Neuron (in vitro differentiated cells): Measurements from ENCODE around the gene KHDC3L.

Experiments used
- H2AFZ ChIP-seq: one replicate; pipeline ENCODE4 v1.6.1; 2013; ENCODE audit warnings: low read depth, mild to moderate bottlenecking, inconsistent platforms, low read length, moderate library complexity
- H3K27me3 ChIP-seq: one replicate; pipeline ENCODE4 v1.6.1; 2013; ENCODE audit warnings: low read length; ENCODE audit not compliant: insufficient read depth
- H3K36me3 ChIP-seq: one replicate; pipeline ENCODE4 v1.6.1; 2013; ENCODE audit warnings: low read length; ENCODE audit not compliant: insufficient read depth
- H3K4me1 ChIP-seq: one replicate; pipeline ENCODE4 v1.6.1; 2013; ENCODE audit warnings: low read length; ENCODE audit not compliant: insufficient read depth
- H3K4me3 ChIP-seq: 2 replicates; pipeline ENCODE4 v1.5.1; 2013; ENCODE audit warnings: mild to moderate bottlenecking, low read length, moderate library complexity
- H3K9me3 ChIP-seq: one replicate; pipeline ENCODE4 v1.6.1; 2013; ENCODE audit warnings: low read length

Gene KHDC3L

DNA sequence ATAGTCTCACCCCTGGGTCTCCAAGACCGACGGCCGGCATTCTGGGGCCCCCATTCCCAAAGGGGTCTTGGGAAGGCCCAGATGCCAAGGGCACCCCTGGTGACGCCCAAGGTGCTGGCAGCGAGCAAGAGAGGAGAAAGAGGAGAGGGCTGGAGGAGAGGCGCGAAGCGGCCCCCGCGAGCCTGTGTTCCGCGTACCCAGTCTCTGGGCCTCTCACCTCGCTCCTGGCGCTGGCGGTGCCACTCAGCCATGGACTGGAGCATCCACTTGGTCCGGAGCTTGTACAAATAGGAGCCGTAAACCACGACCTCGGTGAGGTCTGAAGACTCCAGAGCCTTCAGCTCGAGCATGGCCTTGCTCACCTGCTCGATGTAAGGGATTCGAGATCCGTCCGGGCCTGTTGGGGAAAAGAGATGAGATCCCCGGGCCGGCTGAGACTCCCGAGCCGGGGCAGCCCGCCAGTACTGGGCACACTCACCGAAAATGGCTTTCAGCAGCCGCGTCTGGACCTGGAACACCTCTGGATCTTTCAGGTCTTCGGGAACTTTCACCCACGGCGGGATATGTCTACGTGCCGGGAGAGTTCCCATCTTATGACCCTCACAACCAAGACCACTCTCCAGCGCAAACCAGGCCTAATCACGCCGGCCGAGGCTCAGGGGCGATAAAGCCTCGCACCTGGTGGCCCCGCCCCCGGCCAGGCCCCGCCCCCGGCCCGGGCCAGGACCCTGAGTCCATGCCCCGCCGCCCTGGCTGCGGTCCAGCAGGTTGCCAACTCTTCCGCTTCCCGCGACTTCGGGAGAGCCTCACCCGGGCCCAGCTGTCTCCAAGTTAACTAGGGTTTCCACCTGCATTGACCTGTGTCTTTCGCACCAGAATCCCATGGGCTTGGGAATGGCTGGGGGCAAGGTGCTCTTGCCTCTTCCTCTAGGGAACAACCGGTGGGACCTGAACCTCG lies 8.5 kb upstream of the KHDC3L start, which contains the start of gene DPPA5:
TSS of gene DPPA5 (minus strand) at position 641 of the 958 bp plus-strand sequence. CDS start at position 590, 51 bp downstream.
- Histone ChIP-seq H2AFZ (no peak within 1 kb of the TSS), H3K9me3 (peaks cover 2% of the 10 kb centered on the region), H3K4me1 (peaks cover 5% of the 10 kb centered on the region), H3K4me3 (no peak within 1 kb of the TSS), H3K27me3 (no peaks in the 10 kb centered on the region), H3K36me3 (no peaks in the 10 kb centered on the region)

DNA sequence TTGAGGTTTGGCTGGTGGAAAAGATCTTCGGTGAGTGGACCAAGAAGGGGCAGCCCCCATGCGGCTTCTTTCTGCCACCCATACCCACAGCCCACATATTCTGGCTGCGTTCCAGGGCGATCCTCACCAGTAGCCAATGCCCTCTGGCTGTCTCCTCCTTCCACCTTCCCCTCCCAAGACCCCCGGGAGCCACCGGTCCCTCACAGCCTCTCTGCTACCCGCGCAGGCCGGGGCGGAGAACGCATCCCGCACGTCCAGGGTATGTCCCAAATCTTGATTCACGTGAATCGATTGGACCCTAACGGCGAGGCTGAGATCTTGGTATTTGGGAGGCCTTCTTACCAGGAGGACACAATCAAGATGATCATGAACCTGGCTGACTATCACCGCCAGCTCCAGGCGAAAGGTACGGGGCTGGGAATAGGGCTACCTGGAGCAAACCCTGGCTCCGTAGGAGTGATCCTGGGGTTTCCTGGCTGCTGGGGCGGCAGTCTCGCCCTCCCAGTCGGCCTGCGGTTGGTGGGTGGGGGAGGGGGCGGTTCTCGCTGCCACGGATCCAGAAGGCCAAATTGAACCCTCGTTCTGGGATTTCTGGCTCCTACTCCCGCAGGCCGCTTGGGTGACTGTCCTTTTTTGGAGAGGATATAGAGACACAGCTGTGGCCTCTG lies 545 bp downstream of the KHDC3L start:
- Histone ChIP-seq H3K36me3 (no peaks in the 10 kb centered on the region), H3K27me3 (no peaks in the 10 kb centered on the region), H3K9me3 (no peaks in the 10 kb centered on the region), H3K4me1 (no peaks in the 10 kb centered on the region), H3K4me3 (no peak overlapping the region), H2AFZ (no peak overlapping the region)

DNA sequence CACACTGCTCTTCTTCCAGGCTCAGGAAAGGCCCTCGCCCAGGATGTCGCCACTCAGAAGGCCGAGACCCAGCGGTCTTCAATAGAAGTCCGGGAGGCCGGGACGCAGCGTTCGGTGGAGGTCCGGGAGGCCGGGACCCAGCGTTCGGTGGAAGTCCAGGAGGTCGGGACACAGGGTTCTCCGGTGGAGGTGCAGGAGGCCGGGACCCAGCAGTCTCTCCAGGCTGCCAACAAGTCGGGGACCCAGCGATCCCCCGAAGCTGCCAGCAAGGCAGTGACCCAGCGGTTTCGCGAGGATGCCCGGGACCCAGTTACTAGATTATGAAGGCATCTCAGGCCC lies 1.0 kb downstream of the KHDC3L start:
- H2AFZ ChIP-seq = no peak overlapping the region
- no peaks in the 10 kb centered on the region for H3K36me3 ChIP-seq
- no peaks in the 10 kb centered on the region for H3K27me3 ChIP-seq
- no peaks in the 10 kb centered on the region for H3K9me3 ChIP-seq
- H3K4me3 ChIP-seq = no peak overlapping the region
- no peaks in the 10 kb centered on the region for H3K4me1 ChIP-seq

DNA sequence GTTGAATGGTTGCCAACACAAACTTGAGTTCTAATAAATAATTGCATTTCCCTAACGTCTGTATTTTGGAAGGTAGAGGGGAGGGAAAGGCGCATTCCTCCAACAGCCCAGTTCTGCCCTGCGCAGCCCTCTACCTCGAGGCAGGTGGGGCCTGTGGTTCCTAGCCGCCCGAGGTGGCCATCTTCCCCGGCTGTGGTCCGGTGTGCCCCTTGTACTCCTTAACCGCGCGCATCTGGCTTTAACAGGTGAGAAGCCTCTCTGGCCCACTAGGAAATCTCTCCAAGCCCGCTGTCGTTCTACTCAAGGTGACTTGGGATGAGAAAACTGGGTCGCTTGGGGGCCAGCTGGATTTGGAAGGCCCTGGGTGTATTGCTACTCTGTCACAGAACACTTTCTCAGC lies 1.7 kb downstream of the KHDC3L start:
- no peak overlapping the region for H3K4me3 ChIP-seq
- no peaks in the 10 kb centered on the region for H3K27me3 ChIP-seq
- no peaks in the 10 kb centered on the region for H3K9me3 ChIP-seq
- no peaks in the 10 kb centered on the region for H3K4me1 ChIP-seq
- no peak overlapping the region for H2AFZ ChIP-seq
- H3K36me3 ChIP-seq = no peaks in the 10 kb centered on the region

DNA sequence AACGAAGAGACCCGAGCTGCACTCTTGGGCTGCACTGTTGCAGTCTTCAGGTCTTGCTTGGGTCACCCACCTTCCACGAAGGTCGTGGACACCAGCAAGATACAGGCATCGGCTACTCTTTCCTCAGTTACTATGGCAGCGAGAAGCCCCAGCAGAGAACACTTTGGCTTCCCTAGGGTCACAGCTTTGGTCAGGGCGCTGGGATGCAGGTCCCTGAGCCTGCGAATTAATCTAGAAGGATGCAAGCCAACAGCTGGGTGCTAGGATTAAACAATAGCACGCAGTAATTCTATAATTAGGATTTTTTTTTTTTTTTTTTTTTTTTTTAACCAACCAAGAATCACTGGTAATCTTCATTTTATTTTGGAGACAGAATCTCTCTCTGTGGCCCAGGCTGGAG lies 2.1 kb downstream of the KHDC3L start:
- H3K9me3 ChIP-seq = no peaks in the 10 kb centered on the region
- H2AFZ ChIP-seq = no peak overlapping the region
- no peaks in the 10 kb centered on the region for H3K4me1 ChIP-seq
- no peak overlapping the region for H3K4me3 ChIP-seq
- H3K27me3 ChIP-seq = no peaks in the 10 kb centered on the region
- no peaks in the 10 kb centered on the region for H3K36me3 ChIP-seq

DNA sequence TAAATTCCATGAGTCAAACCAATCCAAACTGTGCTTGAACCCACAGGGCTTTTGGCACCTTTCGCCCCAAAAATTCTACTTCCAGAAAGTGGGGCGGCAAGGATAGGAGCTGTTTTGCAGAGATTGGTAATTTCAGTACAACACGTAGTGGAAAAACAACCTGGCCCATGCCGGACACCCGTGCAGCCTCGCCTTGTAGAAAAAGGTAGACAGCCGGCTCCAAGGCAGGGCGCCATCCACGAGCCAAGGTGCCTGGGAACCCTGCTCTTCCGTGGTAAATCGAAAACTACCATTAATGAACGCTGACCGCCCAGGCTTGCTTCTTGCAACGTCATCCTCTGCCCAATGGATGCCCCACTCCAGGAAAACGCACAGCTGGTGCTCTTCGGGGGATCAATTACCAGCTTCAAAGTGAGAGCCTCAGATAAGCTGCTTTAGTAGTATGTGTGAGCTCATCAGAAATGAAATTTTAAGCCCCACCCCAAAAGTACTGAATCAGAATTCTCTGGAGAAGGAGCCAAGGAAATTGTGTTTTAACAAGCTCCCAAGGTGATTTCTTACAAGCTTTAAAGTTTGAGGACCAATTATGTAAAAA lies 5.4 kb downstream of the KHDC3L start:
- Histone ChIP-seq H3K27me3 (no peaks in the 10 kb centered on the region), H3K36me3 (no peaks in the 10 kb centered on the region), H3K4me1 (no peaks in the 10 kb centered on the region), H2AFZ (no peak overlapping the region), H3K9me3 (no peaks in the 10 kb centered on the region), H3K4me3 (no peak overlapping the region)

DNA sequence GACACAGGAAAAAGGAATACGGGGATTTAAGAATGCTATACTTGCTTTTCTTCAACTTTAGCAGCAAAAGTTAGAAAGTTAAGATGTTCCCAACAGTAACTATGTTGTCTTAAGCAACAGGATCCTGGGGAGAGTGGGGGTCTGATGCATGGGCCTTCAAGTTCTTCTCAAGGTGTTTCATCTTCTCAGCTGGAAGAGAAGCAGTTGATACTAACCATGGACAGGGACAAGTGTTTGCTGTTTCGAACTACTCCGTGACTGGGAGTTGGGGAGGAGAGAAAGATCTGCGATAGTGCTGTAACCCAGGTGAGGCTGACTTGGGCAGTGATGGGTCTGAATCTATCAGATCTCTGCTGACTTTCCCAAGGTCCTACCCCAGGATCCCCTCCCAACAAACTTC lies 6.2 kb downstream of the KHDC3L start:
- no peaks in the 10 kb centered on the region for H3K9me3 ChIP-seq
- H3K36me3 ChIP-seq = no peaks in the 10 kb centered on the region
- H2AFZ ChIP-seq = no peak overlapping the region
- H3K27me3 ChIP-seq = no peaks in the 10 kb centered on the region
- H3K4me3 ChIP-seq = no peak overlapping the region
- no peaks in the 10 kb centered on the region for H3K4me1 ChIP-seq

DNA sequence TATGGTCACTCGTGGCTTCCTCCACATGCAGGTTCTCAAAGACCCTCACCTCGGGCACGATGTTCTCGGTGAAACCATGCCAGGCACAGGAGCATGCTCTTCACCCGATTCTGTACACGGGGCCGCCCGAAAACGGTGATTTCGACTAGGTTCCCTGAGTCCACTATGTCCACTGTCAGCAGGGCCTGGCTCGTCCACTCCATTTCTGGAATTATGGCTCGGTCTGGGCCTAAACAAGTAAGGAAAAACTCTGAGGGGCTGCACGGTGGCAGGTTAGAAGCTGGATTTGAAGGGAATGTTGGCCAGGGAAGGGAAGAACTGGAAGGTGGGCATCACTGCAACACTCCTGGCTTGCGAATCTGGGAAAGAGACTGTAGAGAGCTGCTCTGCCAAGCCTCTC lies 6.7 kb downstream of the KHDC3L start:
- Histone ChIP-seq H3K4me1 (no peaks in the 10 kb centered on the region), H2AFZ (no peak overlapping the region), H3K4me3 (no peak overlapping the region), H3K27me3 (no peaks in the 10 kb centered on the region), H3K36me3 (no peaks in the 10 kb centered on the region), H3K9me3 (no peaks in the 10 kb centered on the region)

DNA sequence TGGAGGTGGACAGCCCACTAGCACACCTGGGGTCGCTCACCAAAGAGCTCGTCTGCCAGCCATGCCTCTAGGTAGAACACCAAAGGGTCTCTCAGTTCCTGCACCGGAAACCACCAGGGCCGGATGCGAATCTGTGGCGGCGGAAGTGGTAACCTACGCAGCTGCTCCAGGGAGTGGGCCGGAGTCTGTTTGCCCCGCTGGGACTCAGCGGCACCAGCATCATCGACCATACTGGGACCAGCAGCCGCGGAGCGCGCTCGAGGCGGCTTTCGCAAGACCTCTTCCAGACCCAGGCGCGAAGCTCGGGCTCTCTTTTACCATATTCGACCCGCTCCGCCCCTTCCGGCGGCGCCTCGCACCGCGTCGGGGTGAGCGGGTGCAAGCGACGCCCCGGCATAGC lies 7.1 kb downstream of the KHDC3L start, which contains the start of gene OOEP:
TSS of gene OOEP (minus strand) at position 335 of the 400 bp plus-strand sequence. CDS start at position 230, 105 bp downstream.
- Histone ChIP-seq H2AFZ (no peak within 1 kb of the TSS), H3K4me3 (no peak within 1 kb of the TSS), H3K9me3 (no peaks in the 10 kb centered on the region), H3K36me3 (no peaks in the 10 kb centered on the region), H3K4me1 (no peaks in the 10 kb centered on the region), H3K27me3 (no peaks in the 10 kb centered on the region)

DNA sequence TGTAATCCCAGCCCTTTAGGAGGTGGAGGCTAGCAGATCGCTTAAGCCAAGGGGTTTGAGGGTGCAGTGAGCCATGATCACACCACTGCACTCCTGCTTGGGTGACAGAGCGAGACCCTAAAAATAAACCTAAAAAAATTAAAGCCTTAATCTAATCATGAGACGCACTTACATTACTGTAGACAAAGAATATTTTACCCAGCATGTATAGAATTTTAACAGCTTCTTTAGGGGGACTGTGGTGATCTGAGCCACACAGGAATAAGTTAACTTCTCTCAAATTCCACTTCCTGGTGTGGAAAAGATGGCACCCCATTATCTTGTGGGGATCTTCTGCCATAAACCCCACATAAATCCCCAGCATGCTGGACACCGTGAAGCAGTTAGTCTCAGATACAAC lies 9.5 kb downstream of the KHDC3L start:
- Histone ChIP-seq H3K9me3 (no peaks in the 10 kb centered on the region), H3K4me1 (no peaks in the 10 kb centered on the region), H2AFZ (no peak overlapping the region), H3K4me3 (no peak overlapping the region), H3K36me3 (no peaks in the 10 kb centered on the region), H3K27me3 (no peaks in the 10 kb centered on the region)

DNA sequence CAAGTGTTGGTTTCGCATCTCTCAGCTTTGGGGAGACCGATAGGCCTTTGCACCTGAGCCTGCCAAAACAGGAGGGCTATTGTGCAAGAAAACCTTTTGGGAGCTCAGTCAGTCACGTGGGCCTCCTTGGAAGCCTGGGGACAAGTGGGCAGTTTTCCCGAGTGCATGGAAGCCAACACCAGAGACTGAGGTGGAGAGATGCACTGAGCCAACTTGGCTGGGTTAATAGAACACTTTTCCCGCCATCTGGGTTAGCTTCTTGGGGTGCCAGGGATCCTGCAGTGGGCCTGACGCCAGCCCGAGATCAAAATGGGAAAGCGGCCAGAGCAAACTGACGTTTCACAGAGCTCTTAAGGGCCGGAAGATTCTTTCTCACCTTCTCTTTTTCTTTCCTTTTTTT lies 10.1 kb downstream of the KHDC3L start:
- Histone ChIP-seq H3K4me1 (no peaks in the 10 kb centered on the region), H3K9me3 (no peaks in the 10 kb centered on the region), H3K27me3 (no peaks in the 10 kb centered on the region), H3K4me3 (no peak overlapping the region), H2AFZ (no peak overlapping the region), H3K36me3 (no peaks in the 10 kb centered on the region)

DNA sequence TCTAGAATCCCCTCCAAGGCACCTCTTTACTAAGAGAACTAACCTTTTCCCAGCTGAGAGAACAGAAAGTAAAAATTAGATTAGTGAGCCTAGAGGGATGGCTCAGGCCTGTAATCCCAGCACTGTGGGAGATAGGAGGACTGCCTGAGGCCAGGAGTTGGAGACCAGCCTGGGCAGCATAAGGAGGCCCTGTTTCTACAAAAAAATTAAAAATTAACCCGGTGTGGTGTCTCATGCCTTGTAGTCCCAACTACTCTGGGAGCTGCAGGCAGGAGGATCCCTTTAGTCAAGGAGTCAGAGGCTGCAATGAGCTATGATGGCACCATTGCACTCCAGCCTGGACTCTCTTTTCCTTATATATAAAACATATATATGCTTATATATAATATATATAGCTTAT lies 12.8 kb downstream of the KHDC3L start:
- H2AFZ ChIP-seq = no peak overlapping the region
- H3K4me3 ChIP-seq = no peak overlapping the region
- H3K36me3 ChIP-seq = no peaks in the 10 kb centered on the region
- no peaks in the 10 kb centered on the region for H3K9me3 ChIP-seq
- H3K4me1 ChIP-seq = no peaks in the 10 kb centered on the region
- no peaks in the 10 kb centered on the region for H3K27me3 ChIP-seq

DNA sequence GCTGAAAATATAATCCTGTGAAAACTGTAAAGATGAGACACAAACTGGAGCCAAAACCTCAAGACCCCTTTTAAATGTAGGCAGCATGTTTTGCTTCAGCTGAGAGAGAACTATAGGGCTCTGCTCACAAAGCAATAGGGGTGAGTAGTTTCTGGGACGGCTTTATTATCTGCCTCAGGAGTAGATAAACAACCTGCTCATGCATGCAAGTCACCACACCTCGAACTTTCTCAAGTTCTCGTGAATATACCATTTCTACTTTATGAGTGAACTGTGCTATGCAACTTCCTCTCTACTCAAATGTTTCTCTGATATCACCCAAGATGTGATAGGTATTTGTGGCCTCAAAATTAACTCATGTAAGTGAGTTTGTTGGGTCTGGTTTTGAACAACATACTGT lies 14.8 kb downstream of the KHDC3L start:
- Histone ChIP-seq H3K4me1 (no peaks in the 10 kb centered on the region), H3K9me3 (no peaks in the 10 kb centered on the region), H3K27me3 (no peaks in the 10 kb centered on the region), H3K36me3 (no peaks in the 10 kb centered on the region), H3K4me3 (no peak overlapping the region), H2AFZ (no peak overlapping the region)
